Breast epithelium (tissue), 4 donors: ENCODE data around the gene ASAP2. TPM values are rescaled to one million over a fixed set of nuclear protein-coding genes. Genes with fewer than 3 reads are reported as not detected.

Experiments used
- DNase-seq, 2 donors: peaks; one replicate each; pipeline ENCODE4 v3.0.0-alpha.2; 2019; ENCODE audit warnings: low spot score in 2 of 2
- H3K27ac ChIP-seq, 2 donors: fragments of 200-600 bp; sonication (generic) in 1 of 2; one replicate each; pipeline ENCODE4 v1.5.1; 2016 to 2019; ENCODE audit warnings: mild to moderate bottlenecking in 1 of 2
- H3K27me3 ChIP-seq, 2 donors: fragments of 200-600 bp; sonication (generic) in 1 of 2; one replicate each; pipeline versions ENCODE4 v1.5.1 to v1.6.0; 2017 to 2019; ENCODE audit warnings: control low read depth in 1 of 2, mild to moderate bottlenecking in 1 of 2
- H3K36me3 ChIP-seq: fragments of 200-600 bp; one replicate; pipeline ENCODE4 v1.5.1; 2019
- H3K4me1 ChIP-seq, 2 donors: fragments of 200-600 bp; sonication (generic); one replicate each; pipeline ENCODE4 v1.5.1; 2016 to 2019; ENCODE audit warnings: control low read depth in 1 of 2
- H3K4me3 ChIP-seq, 3 donors: fragments of 200-600 bp; sonication (generic); 1 replicate in 2 of 3; 2 replicates in 1 of 3; pipeline ENCODE4 v1.5.1; 2016 to 2019; ENCODE audit warnings: mild to moderate bottlenecking in 3 of 3, moderate library complexity in 2 of 3
- H3K9me3 ChIP-seq, 2 donors: fragments of 200-600 bp; sonication (generic) in 1 of 2; one replicate each; pipeline ENCODE4 v1.5.1; 2016 to 2019; ENCODE audit warnings: control low read depth in 1 of 2
- CTCF ChIP-seq, 3 donors: fragments of 450-650 bp; IDR thresholded peaks; one replicate each; pipeline ENCODE4 v1.5.1; 2016 to 2017; ENCODE audit warnings: antibody characterized with exemption in 3 of 3, mild to moderate bottlenecking in 3 of 3, moderate library complexity in 3 of 3
- POLR2A ChIP-seq: fragments of 450-650 bp; IDR thresholded peaks from one replicate; pipeline ENCODE4 v1.6.1; 2016; ENCODE audit warnings: antibody characterized with exemption, mild to moderate bottlenecking, moderate library complexity
- POLR2AphosphoS5 ChIP-seq, 3 donors: sonication (generic); formaldehyde crosslinking; IDR thresholded peaks; one replicate each; pipeline ENCODE4 v1.6.1; 2017; ENCODE audit warnings: antibody characterized with exemption in 3 of 3
- intact Hi-C: fragments of 100-400 bp; cut with DNase I; formaldehyde crosslinking; loops from one replicate; pipeline ENCODE4 v1.15.1; 2023; ENCODE audit warnings: low total_unique reads
- total RNA-seq, 3 donors: library from RNA; depleted of rRNA; stranded (reverse); fragments of >200 nt; gene quantifications; one replicate each; pipeline ENCODE4 v1.1.0, GENCODE V29; 2016

Gene ASAP2
- total RNA-seq, 3 donors from 2014 or later: 14.5 to 24.2 (median 21.0) TPM

DNA sequence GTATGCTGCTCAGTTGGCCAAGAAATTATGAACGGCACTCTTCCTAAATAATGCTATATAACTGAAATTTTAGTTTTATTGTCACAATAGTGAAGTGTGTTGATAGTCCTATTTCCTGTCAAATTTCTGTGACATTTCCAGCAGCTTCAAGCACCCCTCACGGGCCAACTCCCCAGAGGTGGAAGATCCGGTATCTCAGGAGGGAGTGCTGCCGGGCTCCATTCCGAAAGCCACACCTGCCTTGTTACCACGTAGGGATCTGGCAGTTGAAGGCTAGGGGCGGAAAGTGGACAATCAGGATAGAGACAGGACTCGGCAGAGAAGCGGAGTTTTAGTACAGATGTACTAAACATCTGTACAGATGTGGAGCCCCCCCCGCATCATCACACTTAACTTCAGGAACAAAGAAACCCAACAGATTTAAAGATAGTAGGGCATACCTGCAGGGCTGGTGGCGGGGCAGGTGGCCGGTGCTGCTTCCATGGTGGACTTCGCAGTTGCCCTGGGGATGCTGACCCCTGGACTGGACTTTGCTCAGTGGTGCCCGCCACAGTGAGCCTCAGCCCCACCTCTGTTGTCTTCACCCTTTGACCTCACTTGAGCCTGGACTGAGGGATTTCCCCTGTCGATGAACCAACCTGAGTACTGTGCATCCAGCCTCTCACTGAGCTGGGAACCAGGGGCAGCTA is 22.3 kb downstream of the ASAP2 start:
- Histone ChIP-seq H3K27me3 (no peaks in the 10 kb centered on the region), H3K9me3 (no peaks in the 10 kb centered on the region), H3K4me3 (no peak overlapping the region), H3K27ac (no peak overlapping the region), H3K4me1 (peaks cover 0 to 13% of the 10 kb centered on the region in 2 donors), H3K36me3 (no peaks in the 10 kb centered on the region)
- intact Hi-C loops: no loop called here
- no peak for DNase-seq
- no peak for TF ChIP-seq POLR2AphosphoS5 (IDR thresholded peaks at IDR 0.05)
- TF ChIP-seq POLR2A: no peak
- TF ChIP-seq CTCF (IDR thresholded peaks at IDR 0.05): no peak

GRCh38 chr2:9229470-9229820 is 22.8 kb downstream of the ASAP2 start:
- no peak for DNase-seq
- Histone ChIP-seq H3K27me3 (no peaks in the 10 kb centered on the region), H3K4me3 (no peak overlapping the region), H3K9me3 (no peaks in the 10 kb centered on the region), H3K4me1 (peaks cover 0 to 13% of the 10 kb centered on the region in 2 donors), H3K36me3 (no peaks in the 10 kb centered on the region), H3K27ac (no peak overlapping the region)
- TF ChIP-seq CTCF (IDR thresholded peaks at IDR 0.05) (no peak), POLR2AphosphoS5 (IDR thresholded peaks at IDR 0.05) (no peak), POLR2A (no peak)
- intact Hi-C loops: no loop called here

GRCh38 chr2:9230051-9230802 is 23.6 kb downstream of the ASAP2 start:
- H3K9me3 ChIP-seq: no peaks in the 10 kb centered on the region
- DNase-seq: no peak
- intact Hi-C loops: no loop called here
- no peaks in the 10 kb centered on the region for H3K27me3 ChIP-seq
- no peaks in the 10 kb centered on the region for H3K36me3 ChIP-seq
- H3K4me1 ChIP-seq: peaks cover 0 to 13% of the 10 kb centered on the region in 2 donors
- no peak overlapping the region for H3K4me3 ChIP-seq
- H3K27ac ChIP-seq: peak overlapping the region in 1 of 2 donors; percentile 45
- no peak for TF ChIP-seq CTCF (IDR thresholded peaks at IDR 0.05)
- no peak for TF ChIP-seq POLR2A
- no peak for TF ChIP-seq POLR2AphosphoS5 (IDR thresholded peaks at IDR 0.05)

DNA sequence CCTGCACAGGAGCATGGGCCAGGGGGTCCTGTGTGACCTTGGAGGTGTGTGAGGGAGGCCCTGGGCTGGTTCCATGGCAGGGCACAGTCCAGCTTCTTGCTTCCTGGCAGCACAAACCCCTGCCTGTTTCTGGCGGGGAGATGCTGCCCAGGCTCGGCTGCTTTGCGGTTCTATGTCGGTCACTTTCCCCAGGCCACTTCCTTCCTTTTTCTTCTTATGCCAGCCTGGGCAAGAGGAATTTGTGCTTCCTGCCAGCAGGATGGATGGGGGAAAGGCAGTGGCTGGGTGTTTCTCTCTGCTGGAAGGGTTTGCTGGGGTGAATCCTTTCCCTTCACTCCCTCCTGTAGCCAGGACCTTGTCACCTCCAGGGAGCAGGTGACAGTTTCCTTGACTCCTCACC is 24.3 kb downstream of the ASAP2 start:
- Histone ChIP-seq H3K36me3 (no peaks in the 10 kb centered on the region), H3K4me3 (no peak overlapping the region), H3K9me3 (no peaks in the 10 kb centered on the region), H3K4me1 (peaks cover 4 to 13% of the 10 kb centered on the region in 2 donors), H3K27ac (peak overlapping the region in 1 of 2 donors; percentile 45), H3K27me3 (no peaks in the 10 kb centered on the region)
- TF ChIP-seq POLR2A (no peak), POLR2AphosphoS5 (IDR thresholded peaks at IDR 0.05) (no peak), CTCF (IDR thresholded peaks at IDR 0.05) (no peak)
- no peak for DNase-seq
- intact Hi-C loops: no loop called here
